GM19395 (cell line): Measurements from ENCODE around the gene FBXO27.
"Not testable (repeated sequence)": the region's sequence is repeated elsewhere in the genome, so short reads cannot be mapped to it uniquely, and the experiment has no call there.

Source experiments
- ATAC-seq: cut with Tn5 transposase; IDR thresholded peaks from one replicate; pipeline ENCODE4 v1.9.1; 2021; ENCODE audit warnings: mild to moderate bottlenecking, moderate library complexity; ENCODE audit not compliant: unreplicated experiment

The FBXO27 gene, protein sequence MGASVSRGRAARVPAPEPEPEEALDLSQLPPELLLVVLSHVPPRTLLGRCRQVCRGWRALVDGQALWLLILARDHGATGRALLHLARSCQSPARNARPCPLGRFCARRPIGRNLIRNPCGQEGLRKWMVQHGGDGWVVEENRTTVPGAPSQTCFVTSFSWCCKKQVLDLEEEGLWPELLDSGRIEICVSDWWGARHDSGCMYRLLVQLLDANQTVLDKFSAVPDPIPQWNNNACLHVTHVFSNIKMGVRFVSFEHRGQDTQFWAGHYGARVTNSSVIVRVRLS

DNA sequence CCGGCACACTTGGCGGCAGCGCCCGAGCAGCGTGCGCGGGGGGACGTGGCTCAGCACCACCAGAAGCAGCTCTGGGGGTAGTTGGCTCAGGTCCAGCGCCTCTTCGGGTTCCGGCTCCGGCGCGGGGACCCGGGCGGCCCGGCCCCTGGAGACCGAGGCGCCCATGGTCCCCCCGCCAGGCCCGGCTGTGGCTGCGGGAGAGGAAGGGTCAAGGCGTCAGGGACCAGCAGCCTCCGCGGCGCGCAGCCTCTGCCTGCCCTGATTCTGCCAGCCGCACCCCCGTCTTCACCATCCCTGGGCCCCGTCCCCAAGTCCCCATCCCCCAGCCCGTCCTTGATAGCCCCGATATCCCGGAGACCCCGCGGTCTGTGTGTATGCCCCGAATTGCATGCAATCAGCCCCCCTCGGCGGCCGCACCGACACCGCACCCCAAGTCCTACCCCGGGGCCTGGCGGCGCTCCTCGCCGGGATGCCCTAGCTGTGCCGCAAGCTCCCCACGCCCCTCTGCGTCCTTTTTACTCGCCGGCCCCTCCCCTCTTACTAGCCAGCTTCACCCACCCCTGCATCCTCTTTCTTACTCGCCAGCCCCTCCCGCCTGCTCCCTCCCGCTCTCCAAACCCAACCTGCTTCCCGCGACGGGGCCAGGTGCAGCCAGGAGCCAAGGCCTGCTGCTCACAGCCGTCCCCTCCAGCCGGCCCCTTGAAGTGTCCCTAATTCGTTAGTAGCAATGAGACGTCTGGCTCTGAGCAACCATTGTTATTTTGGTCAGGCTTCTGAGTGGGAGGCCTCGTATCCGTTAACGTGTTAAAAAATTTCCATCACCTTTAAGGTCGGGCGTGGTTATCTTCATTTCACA, at the start of gene FBXO27:
Gene FBXO27, minus strand, starts transcription at position 487 of the 856 bp plus-strand sequence. Its CDS starts 322 bp downstream, at position 165.
- ATAC-seq = no peak

GRCh38 chr19:39080431-39080830, 48.1 kb upstream of the FBXO27 start:
- no peak for ATAC-seq

- no peak for ATAC-seq
These were observed 46.3 kb upstream of the FBXO27 start for GRCh38 chr19:39078436-39079200.

- ATAC-seq = no peak
These were observed 45.0 kb upstream of the FBXO27 start for GRCh38 chr19:39077323-39077722.

DNA sequence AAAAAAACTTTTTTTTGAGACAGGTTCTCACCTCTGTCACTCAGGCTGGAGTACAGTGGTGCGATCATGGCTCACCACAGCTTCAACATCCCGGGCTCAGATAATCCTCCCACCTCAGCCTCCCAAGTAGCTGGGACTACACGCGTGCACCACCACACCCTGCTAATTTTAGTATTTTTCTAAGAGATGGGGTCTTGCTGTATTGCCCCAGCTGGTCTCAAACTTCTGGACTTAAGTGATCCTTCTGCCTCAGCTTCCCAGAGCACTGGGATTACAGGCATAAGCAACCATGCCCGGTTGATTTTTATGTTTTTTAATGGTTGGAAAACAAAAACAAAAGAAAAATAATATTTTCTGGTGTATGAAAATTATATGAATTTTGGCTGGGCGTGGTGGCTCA, 42.6 kb upstream of the FBXO27 start:
- ATAC-seq = no peak

- ATAC-seq = no peak
These were observed 41.9 kb upstream of the FBXO27 start for GRCh38 chr19:39074205-39074692.

- no peak for ATAC-seq
These were observed 38.5 kb upstream of the FBXO27 start for GRCh38 chr19:39070888-39071287.

DNA sequence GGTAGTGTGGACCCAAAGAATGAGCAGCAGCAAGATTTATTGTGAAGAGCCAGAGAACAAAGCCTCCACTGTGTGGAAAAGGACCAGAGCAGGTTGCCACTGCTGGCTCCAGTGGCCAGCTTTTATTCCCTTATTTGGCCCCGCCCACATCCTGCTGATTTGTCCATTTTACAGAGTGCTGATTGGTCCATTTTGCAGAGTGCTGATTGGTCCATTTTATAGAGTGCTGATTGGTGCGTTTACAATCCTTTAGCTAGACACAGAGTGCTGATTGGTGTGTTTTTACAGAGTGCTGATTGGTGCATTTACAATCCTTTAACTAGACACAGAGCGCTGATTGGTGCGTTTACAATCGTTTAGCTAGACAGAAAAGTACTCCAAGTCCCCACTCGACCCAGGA, 35.9 kb upstream of the FBXO27 start:
- not testable (repeated sequence) for ATAC-seq

- no peak for ATAC-seq
These were observed 34.8 kb upstream of the FBXO27 start for GRCh38 chr19:39067104-39067503.

DNA sequence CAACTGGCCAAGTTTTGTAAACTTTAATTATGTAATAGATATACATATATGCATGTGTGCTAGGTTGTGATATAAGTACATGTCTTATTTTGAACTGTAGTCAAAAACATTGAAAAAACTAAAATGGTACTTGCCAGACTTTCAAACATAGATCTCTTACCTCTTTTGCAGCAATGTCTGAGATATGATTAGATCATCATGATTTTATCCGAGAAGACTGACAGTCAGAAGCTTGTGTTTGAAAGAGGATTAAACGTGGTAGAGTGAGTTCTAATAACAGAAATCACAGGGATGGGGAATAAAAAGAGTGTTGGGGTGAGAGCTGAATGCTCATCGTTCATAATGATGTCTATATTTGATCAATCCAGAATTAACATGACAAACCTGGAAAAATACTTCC, 33.6 kb upstream of the FBXO27 start:
- no peak for ATAC-seq

GRCh38 chr19:39064405-39064804, 32.1 kb upstream of the FBXO27 start:
- no peak for ATAC-seq

DNA sequence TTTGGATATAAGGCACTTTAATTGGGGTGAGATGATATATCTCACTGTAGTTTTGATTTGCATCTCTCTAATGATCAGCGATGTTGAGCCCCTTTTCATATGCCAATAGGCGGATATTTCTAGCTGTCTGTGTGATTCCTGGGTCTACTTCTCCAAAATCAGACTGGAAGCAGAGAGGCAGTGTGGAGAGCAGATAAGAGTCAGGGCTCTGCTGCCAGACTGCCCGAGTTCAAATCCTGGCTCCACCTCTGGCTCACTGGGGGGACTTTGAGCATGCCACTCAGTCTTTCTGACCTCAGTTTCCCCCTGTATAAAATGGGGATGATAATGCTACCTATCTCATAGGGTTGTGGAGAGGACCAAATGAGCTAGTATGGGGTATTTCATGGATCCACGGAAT, 27.8 kb upstream of the FBXO27 start:
- no peak for ATAC-seq

DNA sequence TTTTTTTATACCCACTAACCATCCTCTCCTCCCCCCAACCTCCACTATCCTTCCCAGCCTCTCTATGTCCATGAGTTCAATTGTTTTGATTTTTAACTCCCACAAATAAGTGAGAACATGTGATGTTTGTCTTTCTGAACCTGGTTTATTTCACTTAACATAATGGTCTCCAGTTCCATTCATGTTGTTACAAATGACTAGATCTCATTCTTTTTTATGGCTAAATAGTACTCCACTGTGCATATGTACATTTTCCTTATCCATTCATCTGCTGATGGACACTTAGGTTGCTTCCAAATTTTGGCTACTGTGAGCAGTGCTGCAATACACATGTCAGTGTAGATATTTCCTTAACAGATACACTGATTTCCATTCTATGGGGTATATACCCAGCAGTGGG, 27.0 kb upstream of the FBXO27 start:
- ATAC-seq = no peak

DNA sequence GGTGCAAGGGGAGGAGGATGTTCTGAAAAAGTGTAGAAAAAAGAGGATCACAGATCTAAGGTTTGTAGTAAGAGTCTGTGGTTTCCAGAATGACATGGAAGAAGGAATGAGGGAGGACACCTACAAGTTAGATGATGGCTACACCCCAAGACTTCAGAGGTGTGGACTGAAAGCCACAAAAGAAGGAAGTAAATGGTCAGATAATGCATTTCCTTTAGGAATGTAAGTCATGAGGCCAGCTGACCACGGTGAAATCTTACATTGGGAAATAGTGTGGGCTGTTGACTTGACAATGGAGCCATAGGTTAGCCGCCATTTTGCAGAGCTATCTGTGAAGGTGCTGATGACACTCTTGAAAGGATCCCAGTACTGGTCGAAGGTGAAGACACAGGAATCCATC, 25.3 kb upstream of the FBXO27 start:
- ATAC-seq = no peak

DNA sequence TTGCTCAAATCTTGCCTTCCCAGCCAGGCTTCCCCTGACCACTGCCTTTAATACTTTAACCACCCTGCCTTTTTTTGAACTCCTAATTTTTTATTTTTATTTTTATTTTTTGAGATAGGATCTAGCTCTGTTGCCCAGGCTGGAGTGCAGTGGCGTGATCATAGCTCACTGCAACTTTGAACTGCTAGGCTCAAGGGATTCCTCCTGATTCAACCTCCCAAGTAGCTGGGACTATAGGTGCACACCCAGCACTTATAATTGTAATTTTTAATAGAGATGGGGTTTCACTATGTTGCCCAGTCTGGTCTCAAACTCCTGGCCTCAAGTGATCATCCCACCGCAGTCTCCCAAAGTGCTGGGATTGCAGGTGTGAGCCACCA, 21.7 kb upstream of the FBXO27 start:
- ATAC-seq = no peak

DNA sequence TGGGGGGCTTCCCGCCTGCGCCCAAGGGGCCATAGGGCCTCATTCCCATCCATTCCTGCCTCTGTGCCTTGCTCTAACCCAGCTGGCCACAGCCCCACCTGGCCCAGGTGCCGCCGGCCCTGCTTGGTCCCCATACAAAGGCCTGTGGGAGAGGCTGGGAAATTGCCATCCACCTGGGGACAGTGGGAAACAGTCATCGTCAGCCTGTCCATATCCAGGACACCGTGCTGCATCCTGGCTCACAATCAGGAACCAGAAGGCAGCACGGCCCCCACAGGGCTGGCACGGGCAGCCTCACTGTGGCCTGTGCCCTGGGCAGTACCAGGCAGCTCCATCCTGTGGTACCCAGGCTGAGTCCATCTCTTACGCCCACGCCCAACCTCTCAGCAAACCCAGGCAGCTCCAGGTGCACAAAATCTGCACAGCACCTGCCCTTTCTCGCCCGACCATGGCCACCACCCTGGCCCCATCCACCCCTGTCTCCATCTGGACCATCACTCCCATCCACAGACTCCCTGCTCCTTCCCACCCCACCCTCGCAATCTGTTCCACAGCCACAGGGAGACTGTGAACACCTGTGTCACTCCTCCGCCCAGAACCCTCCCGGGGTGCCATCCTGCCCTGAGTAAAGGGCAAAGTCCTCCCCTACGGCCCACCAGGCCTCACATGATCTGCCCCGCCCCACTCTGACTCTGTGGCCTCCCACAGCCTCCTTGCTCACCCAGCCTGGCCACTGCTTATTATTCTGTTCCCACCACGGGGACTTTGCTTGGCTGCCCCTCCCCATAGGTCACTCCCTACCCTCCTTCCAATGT, 21.1 kb upstream of the FBXO27 start:
- no peak for ATAC-seq

- no peak for ATAC-seq
These were observed 20.5 kb upstream of the FBXO27 start for GRCh38 chr19:39052846-39053245.

GRCh38 chr19:39052243-39052746, 19.9 kb upstream of the FBXO27 start:
- no peak for ATAC-seq

DNA sequence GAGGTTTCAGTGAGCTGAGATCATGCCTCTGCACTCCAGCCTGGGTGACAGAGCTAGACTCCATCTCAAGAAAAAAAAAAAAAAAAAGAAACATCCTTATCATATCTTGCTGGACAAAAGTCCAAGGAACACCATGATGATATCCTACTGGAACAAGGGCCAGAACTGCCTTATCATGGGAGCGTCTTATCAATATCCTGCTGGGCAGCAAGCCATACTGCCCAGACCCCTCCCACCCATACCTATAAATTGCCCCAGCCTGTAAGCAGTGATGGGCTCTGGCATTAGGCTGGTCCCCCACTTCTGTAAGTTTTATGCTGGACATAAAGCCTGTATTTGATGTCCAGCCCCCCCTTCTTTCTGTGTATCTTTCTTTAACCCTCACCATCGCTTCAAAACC, 14.7 kb upstream of the FBXO27 start:
- ATAC-seq = no peak

GRCh38 chr19:39046037-39046821, 13.9 kb upstream of the FBXO27 start:
- ATAC-seq = no peak
